GM12873 (cell line): ENCODE data around the gene XXYLT1.

Experiments used
- TF ChIP-seq, protein P1 (sequence below): IDR thresholded peaks from 2 replicates; pipeline ENCODE4 v1.5.1; 2012; ENCODE audit warnings: low read depth, mild to moderate bottlenecking, moderate library complexity, low read length, control low read depth; ENCODE audit not compliant: insufficient read depth; ENCODE audit errors: missing control alignments

XXYLT1 gene

GRCh38 chr3:195083659-195084058 lies 187.3 kb downstream of the XXYLT1 start:
- TF ChIP-seq, protein P1, sequence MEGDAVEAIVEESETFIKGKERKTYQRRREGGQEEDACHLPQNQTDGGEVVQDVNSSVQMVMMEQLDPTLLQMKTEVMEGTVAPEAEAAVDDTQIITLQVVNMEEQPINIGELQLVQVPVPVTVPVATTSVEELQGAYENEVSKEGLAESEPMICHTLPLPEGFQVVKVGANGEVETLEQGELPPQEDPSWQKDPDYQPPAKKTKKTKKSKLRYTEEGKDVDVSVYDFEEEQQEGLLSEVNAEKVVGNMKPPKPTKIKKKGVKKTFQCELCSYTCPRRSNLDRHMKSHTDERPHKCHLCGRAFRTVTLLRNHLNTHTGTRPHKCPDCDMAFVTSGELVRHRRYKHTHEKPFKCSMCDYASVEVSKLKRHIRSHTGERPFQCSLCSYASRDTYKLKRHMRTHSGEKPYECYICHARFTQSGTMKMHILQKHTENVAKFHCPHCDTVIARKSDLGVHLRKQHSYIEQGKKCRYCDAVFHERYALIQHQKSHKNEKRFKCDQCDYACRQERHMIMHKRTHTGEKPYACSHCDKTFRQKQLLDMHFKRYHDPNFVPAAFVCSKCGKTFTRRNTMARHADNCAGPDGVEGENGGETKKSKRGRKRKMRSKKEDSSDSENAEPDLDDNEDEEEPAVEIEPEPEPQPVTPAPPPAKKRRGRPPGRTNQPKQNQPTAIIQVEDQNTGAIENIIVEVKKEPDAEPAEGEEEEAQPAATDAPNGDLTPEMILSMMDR, result no peak

GRCh38 chr3:195082811-195083210 lies 188.1 kb downstream of the XXYLT1 start:
- TF ChIP-seq, protein P1, result no peak

DNA sequence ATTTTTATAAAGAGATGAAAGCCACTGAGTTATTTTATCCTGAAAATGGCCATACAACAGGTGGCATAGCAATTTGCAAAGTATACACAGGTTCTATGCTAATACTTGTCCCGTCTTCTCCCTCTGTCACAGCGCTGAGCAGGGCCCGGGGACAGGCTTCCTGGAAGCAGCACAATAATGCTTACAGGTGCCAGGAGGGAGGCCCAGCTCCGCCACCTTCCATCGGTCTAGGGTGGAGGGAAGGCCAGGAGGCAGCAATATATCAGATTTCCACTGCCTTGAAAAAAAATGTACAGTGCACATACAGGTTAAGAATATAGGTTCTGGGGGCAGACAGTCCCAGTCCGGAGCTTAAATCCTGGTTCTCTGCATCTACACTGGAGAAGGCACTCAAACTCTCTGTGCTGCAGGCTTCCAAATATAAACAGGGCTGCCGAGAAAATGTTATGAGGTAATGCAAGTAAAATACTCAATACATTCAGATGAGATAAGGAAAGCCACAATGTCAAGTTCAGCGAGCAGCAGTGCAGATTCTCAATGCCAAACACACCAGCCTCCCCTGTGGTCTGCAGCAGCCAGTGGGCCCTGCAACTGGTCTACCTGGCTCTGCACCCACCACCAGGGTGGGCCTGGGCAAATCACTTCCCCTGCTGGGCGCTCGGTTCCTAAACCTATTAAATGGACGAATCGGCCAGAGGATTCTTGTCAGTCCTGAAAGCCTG lies 189.6 kb downstream of the XXYLT1 start:
- TF ChIP-seq, protein P1, result no peak

DNA sequence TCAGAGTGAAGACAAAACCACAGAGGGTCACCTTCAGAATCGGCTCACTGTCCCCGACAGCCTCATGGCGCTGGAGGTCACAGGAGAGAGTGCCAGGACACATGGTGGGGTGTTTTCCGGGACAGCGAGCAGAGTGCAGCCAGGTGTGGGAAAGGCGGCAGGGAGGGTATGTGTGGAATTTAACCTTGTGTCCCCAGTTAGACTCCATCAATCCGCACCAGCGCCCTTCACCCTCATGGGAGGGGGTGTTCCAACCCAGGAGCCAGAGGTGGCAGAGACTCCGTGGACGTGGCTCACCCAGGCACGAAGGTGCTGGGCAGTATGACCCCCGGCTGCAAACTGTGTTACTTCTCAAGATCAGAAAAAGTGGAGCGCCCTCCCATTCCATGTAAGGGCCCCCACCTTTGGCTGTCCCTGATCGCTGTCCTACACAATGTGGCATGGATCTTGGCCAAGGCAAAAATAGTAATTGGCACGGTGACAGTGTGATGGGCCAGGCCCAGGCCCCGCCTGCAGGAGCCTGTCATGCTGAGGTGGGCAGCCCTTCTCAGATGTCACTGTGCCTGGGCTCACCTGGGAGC lies 190.3 kb downstream of the XXYLT1 start:
- TF ChIP-seq, protein P1, result no peak

DNA sequence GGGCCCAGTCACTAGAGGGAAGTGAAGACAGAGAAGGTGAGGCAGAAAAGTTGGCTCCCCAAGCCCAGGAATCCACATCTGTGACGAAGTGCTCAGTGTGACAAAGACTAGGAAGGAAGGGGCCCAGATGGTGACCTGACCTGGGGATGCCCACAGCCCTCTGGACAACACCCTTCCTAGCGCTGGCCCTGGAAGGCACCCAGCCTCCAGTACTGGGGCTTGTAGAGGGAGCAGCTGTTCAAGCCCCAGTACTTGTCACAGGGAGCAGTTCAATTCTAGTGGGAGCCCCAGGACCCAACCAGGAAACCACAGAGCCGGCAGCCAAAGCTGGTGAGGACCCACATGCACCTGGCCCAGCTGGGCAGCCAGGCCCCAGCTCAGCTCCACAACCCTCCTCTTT lies 190.8 kb downstream of the XXYLT1 start:
- TF ChIP-seq, protein P1, result no peak

DNA sequence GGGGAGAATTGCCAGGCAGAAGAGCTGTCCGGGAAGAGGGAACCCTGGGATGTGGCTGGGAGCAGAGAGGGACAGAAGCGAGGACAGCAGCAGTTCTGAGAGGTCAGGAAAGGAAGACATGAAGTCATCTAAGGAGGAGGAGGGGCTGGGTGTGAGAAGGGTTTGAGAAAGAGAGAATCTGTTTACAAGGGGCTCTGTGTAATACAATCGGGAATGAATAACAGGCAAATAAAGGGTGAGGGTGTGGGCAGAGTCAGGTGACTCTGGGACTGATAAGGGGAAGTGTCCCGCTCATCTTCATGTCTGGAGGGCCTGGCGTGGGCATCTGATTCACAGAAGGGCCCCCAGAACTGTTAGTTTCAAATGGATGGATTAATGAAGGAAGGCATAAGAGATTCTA lies 191.3 kb downstream of the XXYLT1 start:
- TF ChIP-seq, protein P1, result no peak

DNA sequence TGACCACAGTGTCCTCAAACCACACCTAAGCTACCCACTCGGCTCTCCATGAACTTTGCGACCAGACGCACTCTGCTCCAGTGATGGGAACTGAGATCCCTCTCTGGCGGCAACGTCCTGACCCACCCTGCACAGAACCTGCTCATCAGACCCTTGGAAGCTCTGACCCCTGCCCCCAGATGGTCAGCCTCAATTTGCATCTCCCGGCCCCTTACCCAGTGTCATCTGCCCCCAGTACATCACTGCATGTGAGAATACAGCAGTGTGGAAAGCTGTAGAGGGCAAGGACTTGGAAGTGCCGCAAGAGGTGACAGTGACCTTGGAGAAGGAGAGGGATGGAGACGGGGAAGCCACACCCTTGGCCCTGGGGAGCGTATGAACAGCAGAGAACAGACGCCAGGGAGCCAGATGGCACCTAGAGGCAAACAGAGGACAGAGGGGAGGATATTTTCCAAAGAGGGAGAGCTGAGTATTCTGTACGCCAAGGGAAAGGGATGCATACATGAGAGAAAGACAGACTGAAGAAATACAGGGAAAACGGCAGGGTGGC lies 192.0 kb downstream of the XXYLT1 start:
- TF ChIP-seq, protein P1, result no peak
